Nephron progenitor cell (in vitro differentiated cells): ENCODE results near the gene GRP.

ENCODE experiments used
- DNase-seq: peaks from one replicate; pipeline ENCODE4 v3.0.0; 2021
- H3K27ac Mint-ChIP-seq: 2 replicates; pipeline ENCODE4 v1.8.0; 2021; ENCODE audit warnings: mild to moderate bottlenecking, moderate library complexity, mixed read lengths
- H3K27me3 Mint-ChIP-seq: 2 replicates; pipeline ENCODE4 v1.8.0; 2021; ENCODE audit warnings: mild to moderate bottlenecking, low read depth, mixed read lengths; ENCODE audit not compliant: poor library complexity
- H3K36me3 Mint-ChIP-seq: 2 replicates; pipeline ENCODE4 v1.8.0; 2021; ENCODE audit warnings: low read depth, mixed read lengths
- H3K4me1 Mint-ChIP-seq: 2 replicates; pipeline ENCODE4 v1.8.0; 2021; ENCODE audit warnings: mixed read lengths
- H3K4me3 Mint-ChIP-seq: 2 replicates; pipeline ENCODE4 v1.8.0; 2021; ENCODE audit warnings: mild to moderate bottlenecking, moderate library complexity, mixed read lengths
- H3K9me3 Mint-ChIP-seq: 2 replicates; pipeline ENCODE4 v1.8.0; 2021; ENCODE audit warnings: mild to moderate bottlenecking, moderate library complexity, mixed read lengths
- TF ChIP-seq, protein P1 (sequence below): fragments of 200-600 bp; sonication (generic); IDR thresholded peaks from 2 replicates; pipeline ENCODE4 v1.5.0; 2021; ENCODE audit warnings: antibody characterized with exemption

Gene GRP

DNA sequence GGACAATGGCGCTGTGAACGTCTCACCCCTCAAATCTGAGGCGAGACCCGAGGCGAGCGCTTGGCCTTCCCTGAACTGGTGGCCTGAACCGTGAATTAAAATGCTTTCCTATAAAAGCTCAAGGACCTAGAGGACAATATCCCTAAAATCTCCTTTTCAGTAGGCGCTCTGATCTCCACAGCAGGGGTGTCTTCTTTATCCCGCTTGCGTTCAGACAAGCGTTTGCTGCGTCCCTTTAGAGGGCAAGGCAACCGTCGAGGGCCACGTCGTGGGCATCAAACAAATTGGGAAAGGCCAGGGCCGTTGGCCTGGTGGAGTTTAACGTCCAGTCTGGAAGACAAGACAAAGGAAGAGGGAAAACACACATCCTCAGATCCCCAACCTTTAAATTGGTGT is 54.6 kb downstream of the GRP start:
- DNase-seq = no peak
- TF ChIP-seq, protein P1, sequence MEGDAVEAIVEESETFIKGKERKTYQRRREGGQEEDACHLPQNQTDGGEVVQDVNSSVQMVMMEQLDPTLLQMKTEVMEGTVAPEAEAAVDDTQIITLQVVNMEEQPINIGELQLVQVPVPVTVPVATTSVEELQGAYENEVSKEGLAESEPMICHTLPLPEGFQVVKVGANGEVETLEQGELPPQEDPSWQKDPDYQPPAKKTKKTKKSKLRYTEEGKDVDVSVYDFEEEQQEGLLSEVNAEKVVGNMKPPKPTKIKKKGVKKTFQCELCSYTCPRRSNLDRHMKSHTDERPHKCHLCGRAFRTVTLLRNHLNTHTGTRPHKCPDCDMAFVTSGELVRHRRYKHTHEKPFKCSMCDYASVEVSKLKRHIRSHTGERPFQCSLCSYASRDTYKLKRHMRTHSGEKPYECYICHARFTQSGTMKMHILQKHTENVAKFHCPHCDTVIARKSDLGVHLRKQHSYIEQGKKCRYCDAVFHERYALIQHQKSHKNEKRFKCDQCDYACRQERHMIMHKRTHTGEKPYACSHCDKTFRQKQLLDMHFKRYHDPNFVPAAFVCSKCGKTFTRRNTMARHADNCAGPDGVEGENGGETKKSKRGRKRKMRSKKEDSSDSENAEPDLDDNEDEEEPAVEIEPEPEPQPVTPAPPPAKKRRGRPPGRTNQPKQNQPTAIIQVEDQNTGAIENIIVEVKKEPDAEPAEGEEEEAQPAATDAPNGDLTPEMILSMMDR = no peak
- Mint-ChIP-seq H3K4me3 (peak overlapping the region; percentile 73), H3K27ac (no peak overlapping the region), H3K9me3 (no peaks in the 10 kb centered on the region), H3K4me1 (no peaks in the 10 kb centered on the region), H3K27me3 (peaks cover 100% of the 10 kb centered on the region), H3K36me3 (no peaks in the 10 kb centered on the region)

DNA sequence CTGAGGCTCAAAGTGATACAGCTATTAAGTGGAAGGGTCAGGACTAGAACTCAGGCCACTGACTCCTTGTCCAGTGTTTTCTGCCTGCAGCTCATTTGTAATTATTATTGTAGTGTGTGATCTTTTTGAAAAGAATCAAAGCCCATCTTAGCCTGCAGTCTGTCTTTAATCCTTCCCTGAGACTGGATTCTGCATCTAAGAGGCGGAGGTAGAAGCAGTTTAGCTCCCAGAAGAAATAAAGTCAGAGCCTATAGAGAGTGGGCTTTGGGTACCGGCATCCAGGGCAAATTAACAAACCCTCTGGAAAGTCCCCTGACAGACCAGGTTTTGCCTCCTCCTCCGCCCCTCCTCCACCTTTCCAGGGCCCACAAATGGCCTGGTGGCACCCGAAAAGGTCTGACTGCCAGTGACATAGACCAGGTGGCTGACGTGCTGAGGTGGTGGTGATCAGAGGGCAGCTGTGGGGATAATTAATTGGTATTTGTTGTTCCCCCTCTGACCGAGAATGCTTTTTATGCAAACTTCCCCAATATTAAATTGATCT is 55.5 kb downstream of the GRP start:
- Mint-ChIP-seq H3K27ac (no peak overlapping the region), H3K4me1 (no peaks in the 10 kb centered on the region), H3K4me3 (no peak overlapping the region), H3K9me3 (no peaks in the 10 kb centered on the region), H3K36me3 (no peaks in the 10 kb centered on the region), H3K27me3 (peaks cover 100% of the 10 kb centered on the region)
- DNase-seq = no peak
- TF ChIP-seq, protein P1 = no peak

DNA sequence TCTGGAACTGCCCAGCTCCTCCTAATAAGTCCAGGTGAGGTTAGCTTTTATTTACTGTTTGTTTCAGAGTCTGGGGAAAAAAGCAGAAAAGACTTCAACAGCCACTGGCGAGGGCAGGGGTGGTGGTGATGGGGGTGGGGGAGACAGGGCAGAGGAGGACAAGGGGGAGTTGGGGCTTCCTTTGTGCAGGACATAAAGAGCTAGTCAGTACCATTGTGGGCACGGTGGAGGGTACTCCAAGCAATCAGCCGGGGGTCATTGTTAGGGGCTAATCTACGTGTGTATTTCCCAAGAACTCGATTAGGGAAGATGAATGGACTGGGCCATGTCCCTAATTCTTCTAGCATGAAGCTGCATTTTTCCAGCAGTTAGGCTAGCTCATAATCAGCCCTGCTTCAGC is 56.1 kb downstream of the GRP start:
- Mint-ChIP-seq H3K36me3 (no peaks in the 10 kb centered on the region), H3K27me3 (peaks cover 100% of the 10 kb centered on the region), H3K27ac (no peak overlapping the region), H3K4me3 (no peak overlapping the region), H3K4me1 (no peaks in the 10 kb centered on the region), H3K9me3 (no peaks in the 10 kb centered on the region)
- DNase-seq = no peak
- TF ChIP-seq, protein P1 = no peak

DNA sequence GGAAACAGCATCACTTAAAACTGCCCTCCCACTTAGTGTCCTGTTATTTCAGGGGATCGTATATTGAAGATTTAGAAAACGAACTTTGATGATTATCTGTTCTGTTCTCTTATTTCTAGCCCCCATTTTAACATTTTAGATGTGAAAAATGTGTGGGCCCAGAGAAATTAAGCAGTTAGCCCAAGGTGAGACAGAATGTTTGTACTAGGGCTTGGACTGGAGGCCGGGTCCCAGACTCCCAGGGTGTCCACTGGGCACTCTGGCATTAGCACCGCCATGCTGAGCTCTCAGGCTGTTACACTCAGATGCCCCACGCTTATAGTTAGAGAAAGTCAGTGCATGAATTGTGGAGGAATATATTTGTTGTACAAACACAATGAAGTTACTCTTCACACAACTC is 58.8 kb downstream of the GRP start:
- TF ChIP-seq, protein P1 = no peak
- H3K27ac Mint-ChIP-seq = no peak overlapping the region
- H3K9me3 Mint-ChIP-seq = no peaks in the 10 kb centered on the region
- no peak for DNase-seq
- no peak overlapping the region for H3K4me3 Mint-ChIP-seq
- H3K4me1 Mint-ChIP-seq = no peaks in the 10 kb centered on the region
- H3K27me3 Mint-ChIP-seq = peaks cover 100% of the 10 kb centered on the region
- no peaks in the 10 kb centered on the region for H3K36me3 Mint-ChIP-seq

DNA sequence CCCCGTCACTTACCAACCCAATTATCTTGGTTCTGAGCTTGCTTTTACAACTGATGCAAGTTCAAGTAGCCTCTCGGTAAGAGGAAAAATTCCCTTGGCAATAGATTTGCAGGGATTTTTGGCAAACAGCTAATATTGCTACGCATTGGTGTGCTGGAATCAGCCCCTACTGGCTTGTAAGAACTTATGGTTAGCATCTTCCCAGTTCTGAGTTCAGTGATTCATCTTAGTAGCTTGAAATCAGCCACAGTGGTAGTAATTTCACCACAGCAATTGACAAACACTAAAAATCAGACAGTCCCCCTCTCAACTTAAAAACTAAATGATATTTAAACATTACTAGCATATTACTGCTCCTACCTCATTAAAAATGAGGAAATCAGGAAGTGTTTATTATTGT is 59.2 kb downstream of the GRP start:
- Mint-ChIP-seq H3K4me1 (no peaks in the 10 kb centered on the region), H3K9me3 (no peaks in the 10 kb centered on the region), H3K36me3 (no peaks in the 10 kb centered on the region), H3K27ac (no peak overlapping the region), H3K4me3 (no peak overlapping the region), H3K27me3 (peaks cover 100% of the 10 kb centered on the region)
- no peak for DNase-seq
- TF ChIP-seq, protein P1 = no peak

DNA sequence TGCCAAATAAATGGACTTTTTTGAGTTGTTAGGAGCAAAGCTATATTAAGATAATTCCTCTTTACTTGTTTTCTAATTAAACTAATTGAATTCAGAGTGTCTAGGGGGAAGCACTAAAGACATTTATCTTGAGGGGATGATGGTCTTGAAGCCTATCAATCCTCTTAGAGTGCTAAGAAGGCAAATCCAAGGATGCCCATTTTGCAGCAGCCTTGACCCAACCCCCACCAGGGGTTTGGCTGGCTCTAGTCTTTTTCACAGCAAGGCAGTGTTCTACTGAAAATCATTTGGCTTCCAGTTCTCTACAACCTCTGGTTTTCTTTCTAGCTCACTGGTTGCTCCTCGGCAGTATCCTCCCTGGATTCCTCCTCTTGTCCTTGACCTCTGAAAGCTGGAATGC is 59.8 kb downstream of the GRP start:
- no peak for DNase-seq
- H3K27me3 Mint-ChIP-seq = peaks cover 100% of the 10 kb centered on the region
- H3K27ac Mint-ChIP-seq = no peak overlapping the region
- no peaks in the 10 kb centered on the region for H3K4me1 Mint-ChIP-seq
- no peaks in the 10 kb centered on the region for H3K9me3 Mint-ChIP-seq
- no peaks in the 10 kb centered on the region for H3K36me3 Mint-ChIP-seq
- TF ChIP-seq, protein P1 = no peak
- H3K4me3 Mint-ChIP-seq = no peak overlapping the region
